ENCODE measurements around the gene TRAP1. TPM values are rescaled to one million over a fixed set of nuclear protein-coding genes. Genes with fewer than 3 reads are reported as not detected.

TRAP1 gene
- total and polyA plus RNA-seq, 2 experiments from 2014 or later = 143 to 228 TPM

DNA sequence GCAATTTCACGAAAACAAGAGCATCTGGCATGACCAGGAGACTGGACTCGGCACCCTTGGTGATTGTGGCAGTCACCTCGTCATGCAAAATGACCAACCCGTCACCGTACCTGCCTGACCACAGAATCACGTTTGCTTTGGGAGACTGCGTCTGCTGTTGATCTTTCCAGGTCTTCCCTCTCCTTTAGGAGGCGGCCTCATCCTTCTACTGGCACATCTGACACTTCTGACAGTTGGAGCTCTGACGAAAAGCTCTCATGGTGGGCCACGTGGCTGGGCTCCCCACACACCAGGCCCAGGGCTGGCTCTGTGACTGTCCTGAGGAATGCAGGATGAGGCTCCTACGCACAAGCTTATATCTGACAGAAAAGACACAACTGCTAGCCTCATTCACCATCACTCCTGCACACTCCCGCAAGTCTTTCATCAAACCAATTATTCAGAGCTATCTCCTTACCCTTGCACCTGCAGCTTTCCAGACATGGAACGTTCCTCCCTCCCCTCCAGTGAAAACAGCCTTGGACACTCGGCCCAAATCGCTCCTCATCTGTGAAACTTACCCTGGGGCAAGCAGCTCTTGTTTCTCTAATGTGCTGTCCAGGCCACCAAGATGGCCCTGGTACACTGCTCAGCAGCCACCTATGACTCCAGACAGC lies 3.6 kb downstream of the TRAP1 start (continued):
- no peak for TF ChIP-seq ZNF331 (CRISPR knock-in tag; IDR thresholded peaks at IDR 0.05; ENCODE audit: low read depth)
- no peak for TF ChIP-seq CREB1 (CRISPR knock-in tag; IDR thresholded peaks at IDR 0.05; ENCODE audit: low read depth)
- TF ChIP-seq, protein P1, sequence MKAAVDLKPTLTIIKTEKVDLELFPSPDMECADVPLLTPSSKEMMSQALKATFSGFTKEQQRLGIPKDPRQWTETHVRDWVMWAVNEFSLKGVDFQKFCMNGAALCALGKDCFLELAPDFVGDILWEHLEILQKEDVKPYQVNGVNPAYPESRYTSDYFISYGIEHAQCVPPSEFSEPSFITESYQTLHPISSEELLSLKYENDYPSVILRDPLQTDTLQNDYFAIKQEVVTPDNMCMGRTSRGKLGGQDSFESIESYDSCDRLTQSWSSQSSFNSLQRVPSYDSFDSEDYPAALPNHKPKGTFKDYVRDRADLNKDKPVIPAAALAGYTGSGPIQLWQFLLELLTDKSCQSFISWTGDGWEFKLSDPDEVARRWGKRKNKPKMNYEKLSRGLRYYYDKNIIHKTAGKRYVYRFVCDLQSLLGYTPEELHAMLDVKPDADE (IDR thresholded peaks at IDR 0.05) = no peak
- TF ChIP-seq EZH2 (IDR thresholded peaks at IDR 0.05; ENCODE audit: low read depth, unreplicated experiment) = no peak
- TF ChIP-seq STAT1 (IDR thresholded peaks at IDR 0.05; ENCODE audit: unreplicated experiment) = no peak
- TF ChIP-seq, protein P2, sequence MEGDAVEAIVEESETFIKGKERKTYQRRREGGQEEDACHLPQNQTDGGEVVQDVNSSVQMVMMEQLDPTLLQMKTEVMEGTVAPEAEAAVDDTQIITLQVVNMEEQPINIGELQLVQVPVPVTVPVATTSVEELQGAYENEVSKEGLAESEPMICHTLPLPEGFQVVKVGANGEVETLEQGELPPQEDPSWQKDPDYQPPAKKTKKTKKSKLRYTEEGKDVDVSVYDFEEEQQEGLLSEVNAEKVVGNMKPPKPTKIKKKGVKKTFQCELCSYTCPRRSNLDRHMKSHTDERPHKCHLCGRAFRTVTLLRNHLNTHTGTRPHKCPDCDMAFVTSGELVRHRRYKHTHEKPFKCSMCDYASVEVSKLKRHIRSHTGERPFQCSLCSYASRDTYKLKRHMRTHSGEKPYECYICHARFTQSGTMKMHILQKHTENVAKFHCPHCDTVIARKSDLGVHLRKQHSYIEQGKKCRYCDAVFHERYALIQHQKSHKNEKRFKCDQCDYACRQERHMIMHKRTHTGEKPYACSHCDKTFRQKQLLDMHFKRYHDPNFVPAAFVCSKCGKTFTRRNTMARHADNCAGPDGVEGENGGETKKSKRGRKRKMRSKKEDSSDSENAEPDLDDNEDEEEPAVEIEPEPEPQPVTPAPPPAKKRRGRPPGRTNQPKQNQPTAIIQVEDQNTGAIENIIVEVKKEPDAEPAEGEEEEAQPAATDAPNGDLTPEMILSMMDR (conservative IDR thresholded peaks at IDR 0.05; ENCODE audit: low read depth in 2 of 2) = no peak

DNA sequence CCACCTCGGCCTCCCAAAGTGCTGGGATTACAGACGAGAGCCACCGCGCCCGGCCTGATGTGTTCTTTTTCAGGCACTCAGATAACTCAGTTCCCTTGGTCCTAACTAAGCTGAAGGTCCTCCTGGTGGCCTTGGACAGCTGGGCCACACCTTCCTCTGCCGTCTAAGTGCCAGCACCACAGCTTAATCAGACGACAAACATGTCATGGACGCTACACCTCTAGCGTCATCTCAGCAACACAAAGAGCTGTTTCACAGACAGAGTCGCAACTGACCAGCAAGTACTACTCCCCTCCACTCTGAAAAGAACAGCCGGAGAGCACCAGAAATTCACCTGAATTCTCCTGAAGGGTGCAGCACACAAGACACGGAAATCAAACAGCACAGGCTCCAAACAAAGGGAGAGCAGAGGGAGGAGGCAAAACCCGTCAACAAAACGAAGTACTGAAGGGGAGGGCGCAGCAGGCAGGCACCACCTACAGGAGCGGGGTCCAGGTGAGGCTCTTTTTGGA lies 4.4 kb downstream of the TRAP1 start:
- peaks cover 6% of the 10 kb centered on the region for H3K27me3 Mint-ChIP-seq (ENCODE audit: insufficient read depth, low read depth, poor library complexity)
- Histone ChIP-seq H3K9me2 (ENCODE audit: insufficient read depth) (no peaks in the 10 kb centered on the region), H3K27me3 (ENCODE audit: insufficient read depth) (no peaks in the 10 kb centered on the region), H4K20me1 (replicated peaks; ENCODE audit: insufficient read depth) (peaks cover 50% of the 10 kb centered on the region), H3F3A (replicated peaks; ENCODE audit: low read depth) (0 out of 2 replicates have a peak, but pooled peaks cover 7% of the 10 kb centered on the region), H3K4me3 (no peak overlapping the region), H3K79me2 (replicated peaks; ENCODE audit: insufficient read depth) (peaks cover 92% of the 10 kb centered on the region), H3K4me2 (0 out of 2 replicates have a peak overlapping the region, but pooled peaks have one; percentile 26), H2AFZ (no peak overlapping the region), H3K36me3 (ENCODE audit: insufficient read depth) (no peaks in the 10 kb centered on the region; the same call in 1 of the 2 replicates), H3K4me1 (ENCODE audit: insufficient read depth) (peaks cover 27% of the 10 kb centered on the region), H3K27ac (ENCODE audit: low read depth) (peak overlapping the region; percentile 72)
- H3K4me1 Mint-ChIP-seq = peaks cover 31% of the 10 kb centered on the region
- ATAC-seq = no peak; the same call in 2 of the 3 replicates
- peaks cover 48% of the 10 kb centered on the region for H3K36me3 Mint-ChIP-seq (ENCODE audit: low read depth)
- peak overlapping the region; percentile 7; the same call in 1 of the 2 replicates for H3K27ac Mint-ChIP-seq
- TF ChIP-seq, protein P3, sequence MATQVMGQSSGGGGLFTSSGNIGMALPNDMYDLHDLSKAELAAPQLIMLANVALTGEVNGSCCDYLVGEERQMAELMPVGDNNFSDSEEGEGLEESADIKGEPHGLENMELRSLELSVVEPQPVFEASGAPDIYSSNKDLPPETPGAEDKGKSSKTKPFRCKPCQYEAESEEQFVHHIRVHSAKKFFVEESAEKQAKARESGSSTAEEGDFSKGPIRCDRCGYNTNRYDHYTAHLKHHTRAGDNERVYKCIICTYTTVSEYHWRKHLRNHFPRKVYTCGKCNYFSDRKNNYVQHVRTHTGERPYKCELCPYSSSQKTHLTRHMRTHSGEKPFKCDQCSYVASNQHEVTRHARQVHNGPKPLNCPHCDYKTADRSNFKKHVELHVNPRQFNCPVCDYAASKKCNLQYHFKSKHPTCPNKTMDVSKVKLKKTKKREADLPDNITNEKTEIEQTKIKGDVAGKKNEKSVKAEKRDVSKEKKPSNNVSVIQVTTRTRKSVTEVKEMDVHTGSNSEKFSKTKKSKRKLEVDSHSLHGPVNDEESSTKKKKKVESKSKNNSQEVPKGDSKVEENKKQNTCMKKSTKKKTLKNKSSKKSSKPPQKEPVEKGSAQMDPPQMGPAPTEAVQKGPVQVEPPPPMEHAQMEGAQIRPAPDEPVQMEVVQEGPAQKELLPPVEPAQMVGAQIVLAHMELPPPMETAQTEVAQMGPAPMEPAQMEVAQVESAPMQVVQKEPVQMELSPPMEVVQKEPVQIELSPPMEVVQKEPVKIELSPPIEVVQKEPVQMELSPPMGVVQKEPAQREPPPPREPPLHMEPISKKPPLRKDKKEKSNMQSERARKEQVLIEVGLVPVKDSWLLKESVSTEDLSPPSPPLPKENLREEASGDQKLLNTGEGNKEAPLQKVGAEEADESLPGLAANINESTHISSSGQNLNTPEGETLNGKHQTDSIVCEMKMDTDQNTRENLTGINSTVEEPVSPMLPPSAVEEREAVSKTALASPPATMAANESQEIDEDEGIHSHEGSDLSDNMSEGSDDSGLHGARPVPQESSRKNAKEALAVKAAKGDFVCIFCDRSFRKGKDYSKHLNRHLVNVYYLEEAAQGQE (IDR thresholded peaks at IDR 0.05; ENCODE audit: unreplicated experiment) = no peak
- TF ChIP-seq POLR2AphosphoS5 (IDR thresholded peaks at IDR 0.05; ENCODE audit: low read depth) (no peak), NANOG (IDR thresholded peaks at IDR 0.05; ENCODE audit: borderline replicate concordance) (no peak)
- H3K4me3 Mint-ChIP-seq = 0 out of 3 replicates have a peak overlapping the region, but pooled peaks have one; percentile 8
- DNase-seq (ENCODE audit: low spot score) = peak; percentile 21
- H3K9me3 Mint-ChIP-seq = no peaks in the 10 kb centered on the region
